Measurements from ENCODE around the gene SEH1L.

- TF ChIP-seq, protein P1, sequence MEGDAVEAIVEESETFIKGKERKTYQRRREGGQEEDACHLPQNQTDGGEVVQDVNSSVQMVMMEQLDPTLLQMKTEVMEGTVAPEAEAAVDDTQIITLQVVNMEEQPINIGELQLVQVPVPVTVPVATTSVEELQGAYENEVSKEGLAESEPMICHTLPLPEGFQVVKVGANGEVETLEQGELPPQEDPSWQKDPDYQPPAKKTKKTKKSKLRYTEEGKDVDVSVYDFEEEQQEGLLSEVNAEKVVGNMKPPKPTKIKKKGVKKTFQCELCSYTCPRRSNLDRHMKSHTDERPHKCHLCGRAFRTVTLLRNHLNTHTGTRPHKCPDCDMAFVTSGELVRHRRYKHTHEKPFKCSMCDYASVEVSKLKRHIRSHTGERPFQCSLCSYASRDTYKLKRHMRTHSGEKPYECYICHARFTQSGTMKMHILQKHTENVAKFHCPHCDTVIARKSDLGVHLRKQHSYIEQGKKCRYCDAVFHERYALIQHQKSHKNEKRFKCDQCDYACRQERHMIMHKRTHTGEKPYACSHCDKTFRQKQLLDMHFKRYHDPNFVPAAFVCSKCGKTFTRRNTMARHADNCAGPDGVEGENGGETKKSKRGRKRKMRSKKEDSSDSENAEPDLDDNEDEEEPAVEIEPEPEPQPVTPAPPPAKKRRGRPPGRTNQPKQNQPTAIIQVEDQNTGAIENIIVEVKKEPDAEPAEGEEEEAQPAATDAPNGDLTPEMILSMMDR (optimal IDR thresholded peaks at IDR 0.05 in 1 of 3, IDR thresholded peaks at IDR 0.05 in 1 of 3, conservative IDR thresholded peaks at IDR 0.05 in 1 of 3; ENCODE audit: extremely low read depth in 1 of 3, insufficient read depth in 2 of 3, low read length in 3 of 3) = no peak
- TF ChIP-seq EZH2 (IDR thresholded peaks at IDR 0.05; ENCODE audit: low read length) = no peak
Observed at GRCh38 chr18:12924616-12925015, 23.2 kb upstream of the SEH1L start.

All from keratinocyte (primary cell).